Ishikawa (cell line): Measurements from ENCODE around the gene P2RY14.

Source experiments
- CEBPB ChIP-seq: IDR thresholded peaks from 2 replicates; pipeline ENCODE4 v1.6.1; 2012
- CREB1 ChIP-seq: IDR thresholded peaks from 2 replicates; pipeline ENCODE4 v1.6.1; 2012; ENCODE audit warnings: low read depth
- EP300 ChIP-seq: IDR thresholded peaks from 2 replicates; pipeline ENCODE4 v1.6.1; 2012; ENCODE audit warnings: borderline replicate concordance
- FOXM1 ChIP-seq: IDR thresholded peaks from 2 replicates; pipeline ENCODE4 v1.6.1; 2012; ENCODE audit warnings: low read depth, borderline replicate concordance
- RAD21 ChIP-seq: IDR thresholded peaks from 2 replicates; pipeline ENCODE4 v1.6.1; 2012; ENCODE audit warnings: low read depth
- TAF1 ChIP-seq: IDR thresholded peaks from 2 replicates; pipeline ENCODE4 v1.6.1; 2012; ENCODE audit warnings: low read depth, mild to moderate bottlenecking
- TEAD4 ChIP-seq: IDR thresholded peaks from 2 replicates; pipeline ENCODE4 v1.6.1; 2012
- YY1 ChIP-seq: IDR thresholded peaks from 2 replicates; pipeline ENCODE4 v1.6.1; 2012; ENCODE audit warnings: low read depth
- TF ChIP-seq, protein P1 (sequence below): IDR thresholded peaks from 2 replicates; pipeline ENCODE4 v1.6.1; 2012
- TF ChIP-seq, protein P2 (sequence below): IDR thresholded peaks from 2 replicates; pipeline ENCODE4 v1.6.1; 2012

DNA sequence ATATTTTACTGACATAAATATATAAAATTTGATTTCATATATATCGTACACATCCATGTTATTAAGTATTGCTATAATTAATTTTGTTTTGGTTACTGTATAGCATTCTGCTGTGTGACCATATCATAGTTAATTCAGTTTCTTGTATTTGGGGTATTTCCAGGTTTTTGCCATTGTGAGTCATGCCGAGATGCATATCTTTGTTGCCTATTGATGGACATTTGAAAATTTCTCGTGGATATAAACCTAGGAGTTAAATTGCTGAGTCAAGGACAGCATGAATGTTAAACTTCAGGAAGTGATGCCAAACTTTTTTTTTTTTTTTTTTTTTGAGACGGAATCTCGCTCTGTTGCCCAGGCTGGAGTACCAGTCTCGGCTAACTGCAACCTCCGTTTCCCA, 41.6 kb downstream of the P2RY14 start:
- no peak for TF ChIP-seq CREB1
- no peak for TF ChIP-seq EP300
- TF ChIP-seq CEBPB = no peak
- no peak for TF ChIP-seq FOXM1
- no peak for TF ChIP-seq YY1
- TF ChIP-seq, protein P1, sequence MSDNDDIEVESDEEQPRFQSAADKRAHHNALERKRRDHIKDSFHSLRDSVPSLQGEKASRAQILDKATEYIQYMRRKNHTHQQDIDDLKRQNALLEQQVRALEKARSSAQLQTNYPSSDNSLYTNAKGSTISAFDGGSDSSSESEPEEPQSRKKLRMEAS = no peak
- TF ChIP-seq, protein P2, sequence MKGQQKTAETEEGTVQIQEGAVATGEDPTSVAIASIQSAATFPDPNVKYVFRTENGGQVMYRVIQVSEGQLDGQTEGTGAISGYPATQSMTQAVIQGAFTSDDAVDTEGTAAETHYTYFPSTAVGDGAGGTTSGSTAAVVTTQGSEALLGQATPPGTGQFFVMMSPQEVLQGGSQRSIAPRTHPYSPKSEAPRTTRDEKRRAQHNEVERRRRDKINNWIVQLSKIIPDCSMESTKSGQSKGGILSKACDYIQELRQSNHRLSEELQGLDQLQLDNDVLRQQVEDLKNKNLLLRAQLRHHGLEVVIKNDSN = no peak
- TF ChIP-seq TAF1 = no peak
- no peak for TF ChIP-seq TEAD4
- TF ChIP-seq RAD21 = no peak
